Erythroblast (primary cell): Measurements from ENCODE around the gene SLC45A2.

Source experiments
- GATA1 ChIP-seq: IDR thresholded peaks from 2 replicates; pipeline ENCODE4 v1.6.1; 2011; ENCODE audit warnings: low read depth, mild to moderate bottlenecking, control low read depth, low read length, moderate library complexity
- POLR2A ChIP-seq: IDR thresholded peaks from 2 replicates; pipeline ENCODE4 v1.6.1; 2011; ENCODE audit warnings: mild to moderate bottlenecking, low read length

- no peak for TF ChIP-seq POLR2A
- no peak for TF ChIP-seq GATA1
Measured at GRCh38 chr5:33969572-33970452, 14.7 kb downstream of the SLC45A2 start.
